T-helper 2 cell (primary cell): ENCODE measurements around the gene LDLRAD4.
"Not testable (repeated sequence)": the region's sequence is repeated elsewhere in the genome, so short reads cannot be mapped to it uniquely, and the experiment has no call there.

Experiments
- DNase-seq, 5 experiments: peaks; one replicate each; pipeline versions ENCODE4 v3.0.0 to v3.0.0-alpha.2; 2012 to 2022

Gene LDLRAD4

DNA sequence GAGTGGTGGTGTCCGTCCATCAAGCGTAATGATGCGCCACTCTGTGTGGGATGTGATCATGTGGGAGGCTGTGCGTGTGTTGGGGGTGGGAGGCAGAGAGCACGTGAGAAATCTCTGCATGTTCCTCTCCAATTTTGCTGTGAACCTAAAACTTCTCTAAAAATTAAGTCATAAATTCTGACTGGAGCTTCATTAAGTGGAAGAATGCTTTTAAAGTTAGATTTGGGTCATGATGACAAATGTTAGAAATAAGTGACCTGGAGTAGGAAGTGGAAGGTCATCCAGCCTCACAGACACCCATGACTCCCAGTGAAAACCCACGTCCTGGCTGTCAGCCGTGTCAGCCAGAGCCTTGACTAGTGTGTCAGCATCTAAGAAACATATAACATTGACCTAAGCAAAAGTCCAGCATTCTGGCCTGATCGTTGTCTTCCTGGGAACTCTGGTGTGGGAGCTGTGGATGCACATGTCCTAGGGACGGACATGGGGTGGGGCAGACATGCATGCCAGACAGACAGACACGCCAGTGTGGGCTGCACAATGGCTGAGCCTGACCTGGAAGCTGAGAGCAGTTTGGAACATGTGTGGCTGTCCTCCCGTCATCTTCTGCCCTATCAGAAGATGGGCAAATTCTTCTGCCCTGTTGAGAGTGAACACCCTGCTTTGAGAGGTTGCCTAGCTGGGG, 262.2 kb downstream of the LDLRAD4 start:
- DNase-seq: no peak

GRCh38 chr18:13481331-13481730, 262.8 kb downstream of the LDLRAD4 start:
- no peak for DNase-seq

DNA sequence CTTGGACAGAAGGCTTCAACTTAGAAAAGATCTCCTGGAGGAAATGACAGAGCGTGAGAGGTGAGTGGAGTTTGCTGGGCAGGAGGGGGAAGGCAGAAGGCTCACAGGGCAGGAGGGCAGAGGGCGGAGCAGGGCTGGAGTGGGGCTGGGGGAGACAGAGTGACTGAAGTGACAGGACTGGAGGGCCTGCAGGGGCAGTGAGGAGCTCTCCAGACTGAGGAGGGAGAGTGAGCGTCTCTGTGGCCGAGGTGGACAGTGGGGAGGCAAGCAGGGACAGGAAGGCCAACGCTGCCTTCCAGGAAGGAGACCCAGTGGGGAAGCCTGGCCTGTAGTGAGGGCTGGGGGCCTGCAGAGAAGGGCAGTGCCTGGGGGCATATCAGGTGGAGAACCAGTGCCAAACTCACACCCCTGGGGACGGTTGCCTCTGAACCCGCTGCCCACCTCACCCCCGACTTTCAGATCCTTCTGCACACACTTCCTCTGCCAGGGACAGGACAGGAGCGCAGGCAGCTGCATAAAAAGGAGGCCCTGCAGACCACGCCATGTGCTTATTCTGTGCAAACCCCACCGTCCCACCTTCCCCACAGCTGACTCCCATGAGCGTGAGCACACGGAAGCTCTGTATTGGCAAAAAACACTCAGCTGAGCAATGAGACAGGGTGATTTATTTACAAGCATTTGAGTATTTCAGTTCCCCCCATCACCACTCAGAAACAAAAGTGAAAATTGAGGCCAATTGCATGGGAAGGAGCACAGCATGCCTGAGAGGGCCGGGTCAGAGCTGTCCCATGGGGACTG, 263.5 kb downstream of the LDLRAD4 start:
- DNase-seq: no peak

- no peak for DNase-seq
Measured at GRCh38 chr18:13482618-13482945, 264.0 kb downstream of the LDLRAD4 start.

DNA sequence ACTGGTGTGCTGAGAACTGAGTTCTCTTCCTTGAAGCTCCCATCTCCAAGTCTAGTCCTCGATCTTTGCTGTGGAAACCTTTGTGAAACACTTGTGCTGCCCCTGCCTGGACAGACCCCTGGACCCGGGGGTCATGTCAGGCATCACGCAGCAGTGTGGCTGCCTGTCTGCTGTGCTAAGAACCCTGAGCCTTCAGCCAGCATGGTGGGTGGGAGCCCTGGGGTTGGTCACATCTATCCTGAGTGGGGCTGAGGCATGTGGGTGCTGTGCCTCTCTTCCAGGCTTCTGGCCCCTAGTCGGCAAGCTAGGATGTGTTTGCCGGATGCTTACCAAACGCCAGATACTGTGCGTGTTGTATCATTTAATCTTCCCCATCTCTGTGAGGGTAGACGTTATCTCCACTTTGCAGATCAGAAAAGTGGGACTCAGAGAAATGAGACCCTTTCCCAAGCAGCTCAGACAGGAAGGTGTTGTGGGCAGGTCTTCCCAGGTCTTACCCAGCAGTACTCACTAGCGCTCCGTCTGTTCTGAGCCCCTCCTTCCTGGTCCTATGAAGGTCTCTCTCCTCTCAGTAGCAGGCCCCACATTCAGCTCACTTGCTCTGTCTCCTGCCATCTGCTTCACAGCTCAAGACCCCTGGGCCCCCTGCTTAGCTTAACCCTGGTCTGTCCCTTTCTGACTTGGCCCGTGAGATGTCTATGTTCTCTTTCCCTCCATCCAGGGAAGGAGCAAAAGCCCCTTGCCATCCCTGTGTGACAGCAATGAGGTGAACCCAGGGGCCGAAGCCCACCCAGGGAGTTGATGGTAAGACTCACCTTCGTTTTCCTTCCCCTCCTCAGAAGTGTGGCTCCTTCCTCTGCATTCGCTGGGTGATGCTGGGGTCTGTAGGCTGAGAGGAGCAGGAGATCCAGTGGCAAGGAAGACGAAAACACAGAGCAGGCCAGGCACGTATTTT, 265.0 kb downstream of the LDLRAD4 start:
- no peak for DNase-seq

DNA sequence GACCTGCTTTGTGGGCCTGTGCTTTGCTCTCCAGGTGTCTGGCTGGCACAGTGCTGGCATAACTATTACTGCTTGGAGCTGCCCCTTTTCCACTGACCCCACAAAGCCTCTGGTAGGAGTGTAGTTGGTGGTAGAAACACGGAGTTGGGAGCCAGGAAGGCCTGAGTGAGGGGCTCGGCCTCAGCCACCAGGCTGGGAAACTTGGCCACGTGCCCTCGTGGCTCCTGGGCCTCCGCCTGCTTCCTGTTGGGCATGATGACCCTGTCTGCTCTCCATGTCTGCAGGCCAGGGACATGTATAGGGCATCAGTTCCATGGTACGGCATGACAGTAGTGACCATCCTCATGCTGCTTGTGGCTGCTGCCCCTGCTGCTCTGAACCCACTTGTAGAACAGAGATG, 266.6 kb downstream of the LDLRAD4 start:
- no peak for DNase-seq

DNA sequence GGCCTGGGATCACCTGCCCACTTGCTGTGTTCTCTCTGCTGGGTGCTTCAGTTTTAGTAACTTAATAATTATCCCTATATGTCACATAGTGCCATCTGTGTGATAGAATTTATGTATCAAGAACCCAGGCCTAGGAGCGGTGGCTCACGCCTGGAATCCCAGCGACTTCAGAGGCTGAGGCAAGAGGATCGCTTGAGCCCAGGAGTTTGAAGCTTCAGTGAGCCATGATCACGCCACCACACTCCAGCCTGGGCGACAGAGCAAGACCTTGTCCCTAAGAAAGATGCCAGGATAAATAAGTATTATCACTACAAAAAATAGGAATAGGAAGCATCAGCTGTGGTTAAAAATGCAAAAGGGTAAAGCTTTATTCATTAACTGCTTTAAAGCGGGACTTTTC, 267.0 kb downstream of the LDLRAD4 start:
- no peak for DNase-seq

- no peak for DNase-seq
Measured at GRCh38 chr18:13486284-13486683, 267.7 kb downstream of the LDLRAD4 start.

DNA sequence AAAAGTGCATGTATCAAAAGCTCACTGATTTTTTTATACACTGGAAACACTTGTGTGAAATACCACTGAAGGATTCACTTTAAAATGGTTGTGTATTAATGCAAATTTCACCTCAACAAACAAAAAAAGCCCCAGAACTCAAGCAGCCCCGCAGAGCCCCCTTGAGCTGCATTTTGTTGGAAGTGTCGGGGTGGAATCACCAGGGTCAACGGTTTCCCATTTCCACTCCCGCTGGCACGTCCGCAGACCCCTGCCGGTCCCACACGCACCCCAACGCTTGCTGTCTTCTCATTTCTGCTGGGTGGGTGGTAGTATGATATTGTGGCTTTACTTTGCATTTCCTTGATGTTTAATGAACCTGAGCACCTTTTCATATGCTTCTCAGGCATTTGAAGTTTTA, 268.1 kb downstream of the LDLRAD4 start:
- DNase-seq: no peak

DNA sequence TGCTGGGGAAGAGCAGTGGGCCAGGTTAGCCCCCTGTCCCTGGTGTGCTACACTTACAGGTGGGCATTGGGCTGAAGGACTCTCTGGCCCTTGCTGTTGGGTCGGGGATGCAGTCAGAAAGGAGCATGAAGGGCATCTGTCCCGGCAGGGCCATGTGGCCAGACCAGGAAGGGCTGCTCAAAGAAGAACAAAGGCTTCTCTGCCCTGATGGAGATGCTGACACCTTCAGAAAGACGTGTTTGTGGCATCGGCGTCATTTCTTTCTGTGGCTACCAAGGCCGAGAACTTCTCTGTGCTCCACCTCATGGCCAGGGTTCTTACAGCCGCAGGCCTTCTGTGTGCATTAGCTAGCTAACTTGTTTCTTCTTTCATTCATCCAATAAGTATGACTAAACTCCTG, 268.7 kb downstream of the LDLRAD4 start:
- DNase-seq: peak in 1 of 5 experiments; percentile 12

DNA sequence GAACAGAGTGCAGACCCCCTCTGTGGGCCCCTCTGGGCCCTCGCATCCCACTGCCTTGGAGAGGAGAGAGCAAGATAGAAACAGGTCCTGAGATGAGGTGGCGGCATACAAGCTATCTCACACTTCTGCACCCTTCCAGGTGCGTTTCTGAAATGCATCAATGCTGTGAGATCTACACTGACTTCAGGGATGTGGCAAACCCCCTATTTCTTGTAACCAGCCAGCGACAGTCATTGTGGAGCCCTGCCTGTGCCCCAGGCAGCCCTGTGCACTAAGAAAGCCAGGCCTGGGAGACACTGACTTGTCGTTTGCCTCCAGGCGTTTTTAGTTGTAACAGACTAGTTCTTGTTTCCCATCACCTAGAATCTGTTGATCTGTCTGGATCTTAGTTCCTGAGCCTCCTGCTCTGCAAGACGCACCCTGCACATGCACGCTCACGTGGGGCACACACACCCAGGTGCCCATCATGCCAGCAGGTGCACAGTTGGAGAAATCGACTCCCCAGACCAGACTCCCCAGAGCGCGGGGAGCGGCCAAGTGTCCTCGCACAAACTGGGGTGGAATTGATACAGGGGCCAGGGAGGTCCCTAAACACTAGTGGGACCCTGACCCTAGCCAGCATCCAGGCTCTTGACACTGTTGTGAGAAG, 269.8 kb downstream of the LDLRAD4 start:
- DNase-seq: no peak

- not testable (repeated sequence) for DNase-seq
Measured at GRCh38 chr18:13489303-13489702, 270.7 kb downstream of the LDLRAD4 start.

DNA sequence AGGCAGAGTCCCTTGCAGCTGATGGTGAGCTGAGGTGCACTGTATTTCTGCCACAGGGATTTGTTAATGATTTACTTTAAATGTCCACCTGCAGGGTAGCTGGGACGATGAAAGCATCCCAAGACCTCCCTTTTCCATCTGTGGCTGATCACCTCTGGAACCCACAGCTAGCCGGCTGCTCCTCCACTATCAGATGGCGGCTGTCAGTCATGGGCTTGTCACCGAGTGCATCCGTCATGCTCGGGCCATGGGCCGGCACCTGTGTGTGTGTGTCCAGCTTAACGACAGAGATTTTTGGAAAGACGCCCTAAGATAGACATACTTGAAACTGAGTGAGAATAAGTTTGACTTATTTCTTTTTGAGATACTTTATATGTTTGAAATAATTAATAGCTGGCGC, 272.6 kb downstream of the LDLRAD4 start:
- DNase-seq: no peak

- no peak for DNase-seq
Measured at GRCh38 chr18:13492314-13492713, 273.8 kb downstream of the LDLRAD4 start.

DNA sequence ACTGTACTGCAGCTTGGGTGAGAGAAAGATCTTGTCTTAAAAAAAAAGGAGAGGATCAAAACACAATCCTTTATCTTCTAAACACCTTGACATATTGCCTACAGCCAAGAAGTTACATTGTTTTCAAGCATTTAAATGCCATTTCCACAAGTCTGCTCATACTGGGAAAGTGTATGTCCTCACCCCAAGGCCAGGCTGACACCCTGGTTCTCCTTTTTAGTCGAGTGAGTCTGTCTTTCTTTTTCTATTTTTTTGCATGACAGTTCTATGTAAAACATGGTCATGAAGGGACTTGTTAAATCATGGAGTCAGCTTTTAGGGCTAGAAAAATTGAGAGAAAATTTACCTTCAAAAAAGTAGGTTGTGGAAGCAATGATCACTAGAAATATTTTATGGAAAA, 274.5 kb downstream of the LDLRAD4 start:
- no peak for DNase-seq

DNA sequence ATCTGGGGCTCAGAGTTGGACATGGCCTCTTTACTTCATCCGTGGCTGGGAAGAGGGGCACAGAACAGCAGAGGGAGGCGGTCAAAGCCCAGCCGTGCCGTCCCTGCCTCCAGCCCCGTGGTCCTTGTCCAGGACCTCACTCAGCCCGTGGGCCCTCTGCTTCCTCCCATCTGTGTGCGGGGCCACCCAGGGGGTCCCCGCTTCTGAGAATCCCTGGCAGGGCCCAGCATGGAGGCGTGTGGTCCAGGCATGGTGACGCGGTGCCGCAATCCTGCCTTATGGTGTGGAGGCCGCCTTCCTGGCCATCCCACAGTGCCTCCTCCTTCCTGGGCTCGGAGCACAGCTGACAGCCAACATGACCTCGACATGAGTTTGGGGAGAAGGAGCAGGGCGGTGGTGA, 275.2 kb downstream of the LDLRAD4 start:
- DNase-seq: no peak

GRCh38 chr18:13494871-13495445, 276.4 kb downstream of the LDLRAD4 start:
- no peak for DNase-seq

GRCh38 chr18:13495961-13496360, 277.4 kb downstream of the LDLRAD4 start:
- DNase-seq: no peak

DNA sequence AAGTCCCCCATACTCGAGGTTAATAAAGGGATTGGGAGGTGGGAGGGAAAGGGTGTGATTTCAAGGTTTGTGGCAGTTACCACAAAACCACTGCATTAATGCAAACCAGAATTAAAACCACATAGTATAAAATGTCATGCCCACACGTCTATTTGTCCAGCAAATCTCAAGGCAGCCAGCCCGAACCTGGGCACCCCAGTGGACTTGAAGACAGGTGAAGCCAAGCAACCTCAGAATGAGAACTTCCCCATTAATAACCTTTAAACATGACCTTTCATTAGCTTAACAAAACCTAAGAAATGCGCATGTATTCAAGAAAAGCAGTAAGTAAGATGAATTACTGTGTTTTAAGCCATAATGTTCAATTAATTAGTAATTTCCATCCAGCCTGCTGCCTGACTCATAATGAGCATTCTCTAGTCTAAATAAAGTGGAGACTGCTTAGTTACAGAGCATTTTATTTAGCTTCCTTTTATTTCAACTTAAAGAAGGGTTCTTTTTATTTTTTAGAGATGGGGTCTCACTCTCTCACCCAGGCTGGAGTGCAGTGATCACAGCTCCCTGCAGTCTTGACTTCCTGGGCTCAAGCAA, 278.2 kb downstream of the LDLRAD4 start:
- DNase-seq: peak in 1 of 5 experiments; percentile 17

DNA sequence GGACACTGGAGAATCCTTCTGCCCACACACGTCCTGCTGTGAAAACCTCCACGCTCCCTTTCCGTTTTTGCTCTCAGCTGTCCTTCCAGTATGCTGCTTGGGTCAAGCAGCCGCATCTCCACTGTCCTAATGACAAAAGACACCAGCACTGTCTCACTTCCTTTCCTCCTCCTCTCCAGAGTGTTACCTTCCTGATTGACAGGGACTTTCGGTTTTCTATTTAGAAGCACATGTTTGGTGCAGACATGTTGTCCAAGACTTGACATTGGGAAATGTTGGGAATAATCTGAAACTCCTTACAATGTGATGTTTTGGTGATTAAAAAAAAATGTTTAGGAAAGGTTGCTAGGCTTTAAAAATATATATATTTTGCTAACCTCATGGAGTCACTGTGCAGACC, 281.2 kb downstream of the LDLRAD4 start:
- DNase-seq: no peak

DNA sequence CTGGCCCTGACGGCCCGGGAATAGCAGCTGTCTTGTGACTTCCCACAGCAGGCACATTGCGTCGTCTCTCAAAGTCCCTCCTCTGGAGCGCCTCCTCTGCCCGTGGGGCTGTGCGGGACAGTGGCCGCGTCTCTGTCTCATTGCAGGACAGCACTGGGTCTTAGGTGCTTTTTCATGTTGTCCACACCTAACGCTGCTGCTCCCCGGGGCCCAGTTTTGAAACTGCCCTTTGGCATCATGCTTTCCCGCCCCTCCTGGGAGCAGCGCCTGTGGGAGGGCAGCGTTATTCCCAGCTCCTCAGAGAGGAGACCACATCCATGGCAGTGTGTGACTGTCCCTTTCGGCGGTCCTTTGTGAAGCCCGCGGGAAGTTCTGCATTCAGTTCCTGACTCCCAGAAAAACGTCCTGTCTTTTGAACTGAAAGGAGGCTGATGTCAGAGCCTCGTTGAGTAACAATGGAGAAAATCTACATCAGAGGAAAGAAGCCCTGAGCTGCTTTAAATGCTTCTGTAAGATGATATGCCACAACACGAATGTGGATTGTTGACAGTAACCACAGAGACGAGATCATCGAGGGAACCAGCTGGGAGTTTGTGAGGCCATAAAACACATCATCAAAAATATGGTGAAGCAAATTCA, 281.8 kb downstream of the LDLRAD4 start:
- DNase-seq: peak in 1 of 5 experiments; percentile 58
